Uterus (tissue), 4 donors: ENCODE data around the gene FAM228A. TPM values are rescaled to one million over a fixed set of nuclear protein-coding genes. Genes with fewer than 3 reads are reported as not detected.

Source experiments
- DNase-seq, 2 donors: peaks; one replicate each; pipeline ENCODE4 v3.0.0-alpha.2; 2019 to 2020
- H3K27ac ChIP-seq, 2 donors: fragments of 200-600 bp; sonication (generic); 1 replicate in 1 of 2; 2 replicates in 1 of 2; pipeline ENCODE4 v1.5.1; 2016 to 2018
- H3K27me3 ChIP-seq, 2 donors: fragments of 200-600 bp; sonication (generic); one replicate each; pipeline ENCODE4 v1.5.1; 2018 to 2019; ENCODE audit warnings: control low read depth in 1 of 2
- H3K36me3 ChIP-seq, 2 donors: fragments of 200-600 bp; sonication (generic); one replicate each; pipeline ENCODE4 v1.5.1; 2019; ENCODE audit warnings: control low read depth in 1 of 2
- H3K4me1 ChIP-seq, 2 donors: fragments of 200-600 bp; sonication (generic); one replicate each; pipeline ENCODE4 v1.5.1; 2018 to 2019; ENCODE audit warnings: control low read depth in 1 of 2
- H3K4me3 ChIP-seq, 2 donors: fragments of 200-600 bp; sonication (generic); 1 replicate in 1 of 2; 2 replicates in 1 of 2; pipeline ENCODE4 v1.5.1; 2018 to 2019; ENCODE audit warnings: mild to moderate bottlenecking in 1 of 2
- H3K9me3 ChIP-seq, 2 donors: fragments of 200-600 bp; sonication (generic); one replicate each; pipeline ENCODE4 v1.5.1; 2019; ENCODE audit warnings: control low read depth in 1 of 2
- POLR2A ChIP-seq, 2 donors: fragments of 450-650 bp; IDR thresholded peaks; one replicate each; pipeline ENCODE4 v1.6.1; 2016; ENCODE audit warnings: antibody characterized with exemption in 2 of 2, mild to moderate bottlenecking in 1 of 2, moderate library complexity in 1 of 2
- intact Hi-C: fragments of 100-400 bp; cut with DNase I; formaldehyde crosslinking; loops from one replicate; pipeline ENCODE4 v1.15.1; 2023; ENCODE audit warnings: low total_unique reads
- total RNA-seq, 4 donors: library from RNA; depleted of rRNA in 3 of 4; stranded (reverse); fragments of >200 nt in 3 of 4; gene quantifications; one replicate each; pipeline versions ENCODE4 v1.1.0 to v1.2.4, GENCODE V29; 2014 to 2023
- TF ChIP-seq, protein P1 (sequence below), 4 experiments: fragments of 200-600 bp in 2 of 4; fragments of 450-650 bp in 2 of 4; sonication (generic) in 2 of 4; IDR thresholded peaks; one replicate each; pipeline ENCODE4 v1.5.1; 2016 to 2019; ENCODE audit warnings: antibody characterized with exemption in 4 of 4, mild to moderate bottlenecking in 2 of 4, moderate library complexity in 1 of 4
- donor health status: DM: yes; HTN: yes; CAD: no.

The FAM228A gene
- total RNA-seq, 4 donors from 2014 or later, result 1.4 to 3.1 (median 3.0) TPM; not detected in 1

DNA sequence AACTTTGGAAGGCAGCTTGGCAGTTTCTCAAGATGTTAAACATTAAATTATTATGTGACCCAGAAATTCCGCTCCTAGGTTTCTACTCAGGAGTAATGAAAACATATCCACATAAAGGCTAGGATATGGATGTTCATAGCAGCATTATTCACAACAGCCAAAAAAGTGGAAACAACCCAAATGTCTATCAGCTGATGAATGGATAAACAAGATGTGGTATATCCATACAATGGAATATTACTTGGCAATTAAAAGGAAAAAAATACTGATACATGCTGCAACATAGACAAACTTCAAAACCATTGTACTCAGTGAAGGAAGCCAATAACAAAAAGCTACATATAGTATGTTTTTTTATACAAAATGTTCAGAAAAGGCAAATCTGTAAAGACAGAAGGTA is 12.4 kb upstream of the FAM228A start:
- Histone ChIP-seq H3K27ac (no peak overlapping the region), H3K4me1 (no peaks in the 10 kb centered on the region), H3K36me3 (no peaks in the 10 kb centered on the region), H3K9me3 (peaks cover 0 to 9% of the 10 kb centered on the region in 2 donors), H3K27me3 (no peaks in the 10 kb centered on the region), H3K4me3 (no peak overlapping the region)
- TF ChIP-seq, protein P1, sequence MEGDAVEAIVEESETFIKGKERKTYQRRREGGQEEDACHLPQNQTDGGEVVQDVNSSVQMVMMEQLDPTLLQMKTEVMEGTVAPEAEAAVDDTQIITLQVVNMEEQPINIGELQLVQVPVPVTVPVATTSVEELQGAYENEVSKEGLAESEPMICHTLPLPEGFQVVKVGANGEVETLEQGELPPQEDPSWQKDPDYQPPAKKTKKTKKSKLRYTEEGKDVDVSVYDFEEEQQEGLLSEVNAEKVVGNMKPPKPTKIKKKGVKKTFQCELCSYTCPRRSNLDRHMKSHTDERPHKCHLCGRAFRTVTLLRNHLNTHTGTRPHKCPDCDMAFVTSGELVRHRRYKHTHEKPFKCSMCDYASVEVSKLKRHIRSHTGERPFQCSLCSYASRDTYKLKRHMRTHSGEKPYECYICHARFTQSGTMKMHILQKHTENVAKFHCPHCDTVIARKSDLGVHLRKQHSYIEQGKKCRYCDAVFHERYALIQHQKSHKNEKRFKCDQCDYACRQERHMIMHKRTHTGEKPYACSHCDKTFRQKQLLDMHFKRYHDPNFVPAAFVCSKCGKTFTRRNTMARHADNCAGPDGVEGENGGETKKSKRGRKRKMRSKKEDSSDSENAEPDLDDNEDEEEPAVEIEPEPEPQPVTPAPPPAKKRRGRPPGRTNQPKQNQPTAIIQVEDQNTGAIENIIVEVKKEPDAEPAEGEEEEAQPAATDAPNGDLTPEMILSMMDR (IDR thresholded peaks at IDR 0.05), result no peak
- no peak for TF ChIP-seq POLR2A (IDR thresholded peaks at IDR 0.05)
- intact Hi-C loops, result no loop called here
- DNase-seq, result no peak

DNA sequence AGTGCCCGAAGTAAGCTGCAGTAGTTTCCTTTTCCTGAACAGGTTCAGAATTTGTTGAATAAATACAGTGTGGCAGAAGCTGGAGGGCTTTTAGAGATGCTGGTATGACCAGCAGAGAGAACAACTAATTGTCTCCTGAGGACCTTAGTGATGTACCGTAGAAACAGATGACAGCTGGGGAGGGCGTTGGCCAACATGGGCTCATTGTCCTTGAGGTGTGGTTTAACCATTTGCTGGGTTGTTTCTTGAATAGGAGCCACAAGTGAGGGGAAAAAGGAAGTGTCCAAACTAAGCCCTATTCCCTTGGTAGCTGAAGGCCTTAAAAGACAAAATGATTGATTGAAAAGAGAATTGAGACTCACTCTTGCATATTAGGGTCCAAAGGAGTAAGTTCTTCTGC is 11.7 kb upstream of the FAM228A start:
- Histone ChIP-seq H3K27ac (no peak overlapping the region), H3K36me3 (no peaks in the 10 kb centered on the region), H3K9me3 (peaks cover 0 to 9% of the 10 kb centered on the region in 2 donors), H3K27me3 (no peaks in the 10 kb centered on the region), H3K4me3 (no peak overlapping the region), H3K4me1 (no peaks in the 10 kb centered on the region)
- no peak for TF ChIP-seq POLR2A (IDR thresholded peaks at IDR 0.05)
- TF ChIP-seq, protein P1 (IDR thresholded peaks at IDR 0.05), result no peak
- no peak for DNase-seq
- intact Hi-C loops, result no loop called here

DNA sequence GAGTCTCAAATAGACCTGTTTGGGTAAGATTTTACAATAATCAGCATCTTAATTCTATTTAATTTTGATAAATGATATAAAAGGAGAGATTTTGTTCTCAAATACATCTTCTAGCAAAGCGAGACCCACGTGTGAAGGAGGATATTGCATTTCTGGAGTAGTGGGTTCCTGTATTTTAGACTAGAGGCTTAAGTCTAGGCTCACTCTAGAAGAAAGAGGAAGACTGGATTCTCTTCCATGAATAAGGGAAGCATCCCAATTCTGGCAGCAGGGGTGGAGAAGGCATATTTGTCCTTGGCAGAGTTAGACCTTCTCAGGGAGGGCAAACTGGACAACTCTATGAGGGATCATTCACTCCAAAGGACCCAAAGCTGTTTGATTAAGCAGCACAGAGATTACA is 11.3 kb upstream of the FAM228A start:
- no peak for DNase-seq
- H3K36me3 ChIP-seq, result no peaks in the 10 kb centered on the region
- no peaks in the 10 kb centered on the region for H3K4me1 ChIP-seq
- intact Hi-C loops, result no loop called here
- no peak overlapping the region for H3K4me3 ChIP-seq
- no peak for TF ChIP-seq POLR2A (IDR thresholded peaks at IDR 0.05)
- TF ChIP-seq, protein P1 (IDR thresholded peaks at IDR 0.05), result no peak
- no peaks in the 10 kb centered on the region for H3K27me3 ChIP-seq
- peaks cover 0 to 9% of the 10 kb centered on the region in 2 donors for H3K9me3 ChIP-seq
- H3K27ac ChIP-seq, result no peak overlapping the region

DNA sequence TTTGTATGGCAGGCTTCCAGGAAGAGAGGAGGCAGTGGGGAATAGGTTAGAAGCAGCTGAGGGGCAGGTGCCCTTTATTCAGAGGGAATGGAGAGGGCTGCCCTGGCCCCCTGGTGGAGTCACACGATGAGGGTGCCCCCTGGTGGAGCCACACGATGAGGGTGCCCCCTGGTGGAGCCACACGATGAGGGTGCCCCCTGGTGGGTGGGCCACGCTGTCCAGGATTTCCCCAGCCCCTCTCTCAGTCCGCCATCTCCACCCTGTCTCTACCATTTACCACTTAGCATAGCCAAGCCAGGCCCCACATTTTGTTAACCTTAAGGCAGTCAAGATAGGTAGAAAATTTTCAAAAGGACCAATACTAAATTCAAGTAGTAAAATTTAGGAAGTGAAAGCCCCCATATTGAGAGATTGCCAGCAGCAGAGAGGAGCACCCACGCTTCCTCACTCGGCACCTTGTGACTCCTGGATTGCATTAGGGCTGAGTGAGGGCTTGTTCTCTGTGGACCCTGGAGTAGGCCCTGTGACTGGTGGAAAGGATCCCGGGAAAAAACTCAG is 10.4 kb upstream of the FAM228A start:
- peaks cover 0 to 9% of the 10 kb centered on the region in 2 donors for H3K9me3 ChIP-seq
- no peak overlapping the region for H3K4me3 ChIP-seq
- DNase-seq, result no peak
- no peaks in the 10 kb centered on the region for H3K4me1 ChIP-seq
- intact Hi-C loops, result no loop called here
- H3K27me3 ChIP-seq, result no peaks in the 10 kb centered on the region
- H3K36me3 ChIP-seq, result no peaks in the 10 kb centered on the region
- H3K27ac ChIP-seq, result no peak overlapping the region
- TF ChIP-seq, protein P1 (IDR thresholded peaks at IDR 0.05), result peak; percentile 7 to 60 (median 16)
- TF ChIP-seq POLR2A (IDR thresholded peaks at IDR 0.05), result no peak

DNA sequence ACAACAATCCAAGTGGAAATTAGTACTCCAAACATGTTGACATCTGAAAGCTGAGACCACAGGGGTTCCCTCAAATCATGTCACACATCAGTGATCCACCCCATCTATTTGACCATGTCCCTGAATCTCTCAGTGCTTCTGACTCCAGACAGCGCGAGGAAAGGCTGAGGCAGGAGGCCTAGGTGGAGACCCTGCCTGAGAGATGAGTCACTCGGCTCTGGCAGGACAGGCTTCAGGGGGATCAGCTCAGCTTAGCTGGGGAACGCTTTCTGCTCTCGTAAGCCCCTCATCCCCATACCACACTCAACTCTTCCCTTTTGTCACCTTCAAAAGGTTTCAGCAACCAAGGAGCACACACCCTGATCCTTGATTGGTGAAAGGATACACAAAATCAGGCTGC is 5.8 kb upstream of the FAM228A start:
- Histone ChIP-seq H3K27ac (no peak overlapping the region), H3K36me3 (no peaks in the 10 kb centered on the region), H3K9me3 (no peaks in the 10 kb centered on the region), H3K4me1 (no peaks in the 10 kb centered on the region), H3K27me3 (no peaks in the 10 kb centered on the region), H3K4me3 (no peak overlapping the region)
- intact Hi-C loops, result no loop called here
- DNase-seq, result no peak
- no peak for TF ChIP-seq POLR2A (IDR thresholded peaks at IDR 0.05)
- TF ChIP-seq, protein P1 (IDR thresholded peaks at IDR 0.05), result no peak
